Activated T-cell treated with anti-CD3 and anti-CD28 coated beads, Interleukin-2, amount 50 U/mL, for 4 hours (primary cell): ENCODE results near the gene CACNA1D. TPM values are rescaled to one million over a fixed set of nuclear protein-coding genes. Genes with fewer than 3 reads are reported as not detected.

Experiments used
- ATAC-seq, 2 donors: fragments of 200-7000 bp; cut with Tn5 transposase; one replicate each; pipeline ENCODE4 v1.10.0; 2021
- DNase-seq: peaks from one replicate; pipeline ENCODE4 v3.0.0-alpha.2; 2020
- H3K27me3 Mint-ChIP-seq: one replicate; pipeline ENCODE4 v1.8.0; 2021; ENCODE audit warnings: low read depth, mixed read lengths
- H3K36me3 Mint-ChIP-seq: one replicate; pipeline ENCODE4 v1.8.0; 2022; ENCODE audit warnings: mixed read lengths; ENCODE audit not compliant: insufficient read depth
- H3K4me1 Mint-ChIP-seq: one replicate; pipeline ENCODE4 v1.8.0; 2021; ENCODE audit warnings: low read depth, mixed read lengths
- H3K4me3 Mint-ChIP-seq: one replicate; pipeline ENCODE4 v1.8.0; 2021; ENCODE audit warnings: mild to moderate bottlenecking, moderate library complexity, mixed read lengths
- H3K9me3 Mint-ChIP-seq: one replicate; pipeline ENCODE4 v1.8.0; 2021; ENCODE audit warnings: mixed read lengths
- total RNA-seq, 3 donors: library from RNA; stranded (reverse); gene quantifications; one replicate each; pipeline ENCODE4 v1.2.1, GENCODE V29; 2021

Gene CACNA1D
- total RNA-seq, 3 donors from 2014 or later: 0.18 to 0.52 (median 0.51) TPM

DNA sequence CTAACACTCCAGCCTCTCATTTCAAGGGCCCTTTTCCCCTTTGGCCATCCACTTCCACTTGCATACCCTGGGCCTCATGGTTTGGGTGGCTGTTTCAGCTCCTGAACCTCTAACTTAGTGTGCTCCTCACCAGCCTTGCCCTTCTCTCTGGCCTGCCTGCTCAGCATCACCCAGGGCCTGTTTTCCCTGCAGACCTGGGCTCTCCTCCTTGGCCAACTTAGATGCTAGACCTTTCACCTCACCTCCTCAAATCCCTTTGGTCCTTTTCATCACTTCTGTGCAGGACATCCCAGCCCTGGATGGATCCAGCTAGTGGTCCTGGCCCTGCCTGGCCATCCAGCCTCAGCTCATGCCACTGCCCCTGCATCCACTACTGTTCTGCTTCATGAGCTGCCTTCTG lies 95.4 kb downstream of the CACNA1D start:
- ATAC-seq (no peak), DNase-seq (no peak)
- Mint-ChIP-seq H3K36me3 (no peaks in the 10 kb centered on the region), H3K27me3 (peaks cover 2% of the 10 kb centered on the region), H3K4me1 (no peaks in the 10 kb centered on the region), H3K4me3 (no peak overlapping the region), H3K9me3 (no peaks in the 10 kb centered on the region)

- no peak for DNase-seq
- no peaks in the 10 kb centered on the region for H3K36me3 Mint-ChIP-seq
- no peak for ATAC-seq
- peaks cover 2% of the 10 kb centered on the region for H3K27me3 Mint-ChIP-seq
- no peak overlapping the region for H3K4me3 Mint-ChIP-seq
- no peaks in the 10 kb centered on the region for H3K4me1 Mint-ChIP-seq
- H3K9me3 Mint-ChIP-seq: no peaks in the 10 kb centered on the region
These were observed 96.2 kb downstream of the CACNA1D start for GRCh38 chr3:53590606-53591005.

DNA sequence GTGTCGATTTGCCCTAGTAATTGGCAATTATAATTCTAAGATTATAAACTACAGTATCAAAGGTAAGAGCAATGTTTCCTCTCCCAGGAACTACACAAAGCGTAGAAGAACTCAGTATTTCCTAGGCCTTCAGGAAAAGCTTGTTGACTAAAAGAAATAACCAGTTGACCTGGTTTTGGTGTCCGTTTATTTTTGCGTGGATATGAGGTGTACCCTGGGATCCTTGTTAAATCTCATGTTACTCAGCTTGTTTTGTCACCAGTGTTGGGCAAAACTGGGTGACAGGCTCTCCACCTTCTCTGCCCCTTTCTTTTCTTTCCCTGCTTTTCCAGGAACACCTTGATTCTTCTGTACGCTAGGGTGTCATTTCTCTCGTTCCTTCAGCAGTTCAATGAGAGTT lies 97.2 kb downstream of the CACNA1D start:
- ATAC-seq (no peak), DNase-seq (no peak)
- no peaks in the 10 kb centered on the region for H3K36me3 Mint-ChIP-seq
- no peaks in the 10 kb centered on the region for H3K9me3 Mint-ChIP-seq
- H3K4me3 Mint-ChIP-seq: no peak overlapping the region
- H3K27me3 Mint-ChIP-seq: peaks cover 2% of the 10 kb centered on the region
- no peaks in the 10 kb centered on the region for H3K4me1 Mint-ChIP-seq

- H3K9me3 Mint-ChIP-seq: no peaks in the 10 kb centered on the region
- DNase-seq (no peak), ATAC-seq (no peak)
- H3K4me3 Mint-ChIP-seq: no peak overlapping the region
- no peaks in the 10 kb centered on the region for H3K36me3 Mint-ChIP-seq
- H3K4me1 Mint-ChIP-seq: peaks cover 3% of the 10 kb centered on the region
- peaks cover 2% of the 10 kb centered on the region for H3K27me3 Mint-ChIP-seq
These were observed 98.5 kb downstream of the CACNA1D start for GRCh38 chr3:53592862-53593261.

DNA sequence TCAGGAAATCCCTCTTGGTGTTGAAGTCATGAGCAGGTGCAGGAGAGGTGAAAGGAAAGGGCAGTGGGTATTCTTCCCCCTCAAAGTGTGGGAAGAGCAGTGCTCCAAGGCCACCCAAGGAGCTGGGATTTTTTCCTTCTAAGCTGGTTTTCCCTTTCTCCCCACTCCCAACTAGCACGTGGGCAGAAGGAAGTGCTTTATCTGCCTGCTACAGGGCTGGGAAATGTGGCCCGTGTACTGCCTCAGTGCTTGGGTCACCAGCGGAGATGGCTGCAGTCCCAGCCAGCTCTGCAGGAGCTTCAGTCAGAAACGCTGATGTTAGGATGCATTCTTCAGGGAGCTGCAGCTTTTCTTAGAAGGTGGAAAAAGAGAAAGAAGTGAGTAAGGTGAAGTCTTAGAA lies 99.2 kb downstream of the CACNA1D start:
- peaks cover 2% of the 10 kb centered on the region for H3K27me3 Mint-ChIP-seq
- H3K4me3 Mint-ChIP-seq: no peak overlapping the region
- H3K36me3 Mint-ChIP-seq: no peaks in the 10 kb centered on the region
- peaks cover 4% of the 10 kb centered on the region for H3K4me1 Mint-ChIP-seq
- DNase-seq (no peak), ATAC-seq (no peak)
- H3K9me3 Mint-ChIP-seq: no peaks in the 10 kb centered on the region

- H3K9me3 Mint-ChIP-seq: no peaks in the 10 kb centered on the region
- H3K27me3 Mint-ChIP-seq: peaks cover 2% of the 10 kb centered on the region
- ATAC-seq (no peak), DNase-seq (no peak)
- no peak overlapping the region for H3K4me3 Mint-ChIP-seq
- H3K36me3 Mint-ChIP-seq: no peaks in the 10 kb centered on the region
- peaks cover 4% of the 10 kb centered on the region for H3K4me1 Mint-ChIP-seq
These were observed 99.9 kb downstream of the CACNA1D start for GRCh38 chr3:53594276-53594675.

- H3K36me3 Mint-ChIP-seq: no peaks in the 10 kb centered on the region
These were observed 101.2 kb downstream of the CACNA1D start for GRCh38 chr3:53595660-53596059.

DNA sequence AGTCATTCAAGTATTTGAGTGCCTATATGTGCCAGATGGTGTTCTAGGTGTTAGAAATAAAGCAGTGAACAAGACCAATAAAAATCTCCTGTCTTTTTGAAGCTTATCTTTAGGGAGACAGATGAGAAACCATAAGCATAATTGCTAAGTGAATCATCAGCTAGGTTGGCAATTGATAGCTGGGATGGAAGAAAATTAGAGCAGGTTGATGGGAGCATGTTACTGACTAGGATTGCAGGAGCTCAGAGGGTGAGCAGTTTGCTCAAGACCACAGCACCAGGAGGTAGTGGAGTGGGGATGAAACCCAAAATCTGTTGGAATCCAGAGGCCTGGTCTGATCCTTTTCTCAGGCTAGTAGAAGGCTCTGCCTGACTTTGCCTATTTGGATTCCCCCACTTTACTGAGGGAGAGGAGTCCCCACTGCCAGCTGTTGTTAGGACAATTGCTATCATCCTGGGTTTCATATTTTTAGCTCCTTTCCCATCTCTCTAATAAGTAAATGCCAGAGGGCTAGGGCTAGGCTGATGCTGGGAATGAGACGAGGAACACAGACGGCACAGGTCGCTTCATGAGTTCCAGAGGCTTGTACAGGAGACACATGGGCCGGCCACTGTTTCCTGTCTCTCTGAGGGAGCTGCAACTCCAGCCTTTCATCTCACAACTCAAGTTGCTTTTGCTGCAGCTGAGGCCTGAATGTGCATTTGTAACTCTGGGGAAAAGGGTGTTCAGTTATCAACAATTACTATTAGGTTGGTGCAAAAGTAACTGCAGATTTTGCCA lies 102.9 kb downstream of the CACNA1D start:
- H3K27me3 Mint-ChIP-seq: no peaks in the 10 kb centered on the region
- no peaks in the 10 kb centered on the region for H3K36me3 Mint-ChIP-seq
- no peaks in the 10 kb centered on the region for H3K9me3 Mint-ChIP-seq
- no peak for DNase-seq
- peaks cover 4% of the 10 kb centered on the region for H3K4me1 Mint-ChIP-seq
- ATAC-seq: no peak
- no peak overlapping the region for H3K4me3 Mint-ChIP-seq

More at GRCh38 chr3:53595660-53596059, 101.2 kb downstream of the CACNA1D start:
- ATAC-seq (no peak), DNase-seq (no peak)
- Mint-ChIP-seq H3K27me3 (peaks cover 2% of the 10 kb centered on the region), H3K4me3 (no peak overlapping the region), H3K9me3 (no peaks in the 10 kb centered on the region), H3K4me1 (peaks cover 4% of the 10 kb centered on the region)

DNA sequence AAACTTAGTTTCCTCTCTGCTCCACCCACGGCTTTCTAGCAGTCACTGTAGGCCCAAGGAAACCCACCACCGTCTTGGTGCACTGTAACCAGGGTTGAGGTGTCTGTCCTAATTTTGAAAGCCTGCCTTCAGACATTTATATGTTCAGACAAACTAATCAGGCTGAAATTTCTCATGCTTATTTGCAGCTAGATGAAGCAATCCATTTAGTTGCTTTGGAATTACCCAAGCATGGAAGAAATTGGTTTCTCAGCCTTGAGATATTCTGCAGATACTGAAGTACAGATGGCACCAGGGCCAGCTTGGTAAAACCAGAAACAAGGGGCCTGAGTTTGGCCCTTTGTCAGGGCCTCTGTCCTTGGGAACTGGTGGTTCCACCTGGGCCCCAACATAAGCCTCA lies 105.4 kb downstream of the CACNA1D start:
- no peak overlapping the region for H3K4me3 Mint-ChIP-seq
- DNase-seq (no peak), ATAC-seq (no peak)
- no peaks in the 10 kb centered on the region for H3K9me3 Mint-ChIP-seq
- no peaks in the 10 kb centered on the region for H3K36me3 Mint-ChIP-seq
- peaks cover 4% of the 10 kb centered on the region for H3K4me1 Mint-ChIP-seq
- H3K27me3 Mint-ChIP-seq: no peaks in the 10 kb centered on the region

DNA sequence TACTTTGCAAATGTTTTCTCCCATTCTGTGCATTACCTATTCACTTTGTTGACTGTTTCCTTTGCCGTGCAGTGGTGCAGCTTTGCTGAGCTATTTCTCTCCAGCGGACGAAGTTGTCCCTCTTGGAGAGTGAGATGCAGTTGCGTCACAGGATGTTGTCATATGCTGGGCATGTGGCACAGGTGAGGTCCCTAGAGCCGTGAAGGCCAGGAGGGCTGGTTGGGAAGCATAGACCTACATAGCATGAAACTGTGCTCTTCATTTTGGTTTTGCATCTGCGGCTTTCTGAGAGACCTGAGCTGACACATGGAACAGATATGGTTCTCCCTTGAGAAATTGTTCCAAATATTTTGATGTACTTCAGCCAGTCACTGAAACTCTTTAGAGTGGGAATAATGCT lies 108.5 kb downstream of the CACNA1D start:
- no peak for ATAC-seq

GRCh38 chr3:53604232-53604631 lies 109.8 kb downstream of the CACNA1D start:
- Mint-ChIP-seq H3K4me3 (no peak overlapping the region), H3K4me1 (no peaks in the 10 kb centered on the region), H3K36me3 (no peaks in the 10 kb centered on the region), H3K9me3 (peaks cover 10% of the 10 kb centered on the region), H3K27me3 (peaks cover 7% of the 10 kb centered on the region)
- ATAC-seq: no peak
- no peak for DNase-seq

More for the DNA sequence above, 108.5 kb downstream of the CACNA1D start:
- Mint-ChIP-seq H3K27me3 (peaks cover 1% of the 10 kb centered on the region), H3K4me1 (peaks cover under 1% of the 10 kb centered on the region), H3K9me3 (peaks cover 7% of the 10 kb centered on the region), H3K36me3 (no peaks in the 10 kb centered on the region), H3K4me3 (no peak overlapping the region)
- DNase-seq: no peak

DNA sequence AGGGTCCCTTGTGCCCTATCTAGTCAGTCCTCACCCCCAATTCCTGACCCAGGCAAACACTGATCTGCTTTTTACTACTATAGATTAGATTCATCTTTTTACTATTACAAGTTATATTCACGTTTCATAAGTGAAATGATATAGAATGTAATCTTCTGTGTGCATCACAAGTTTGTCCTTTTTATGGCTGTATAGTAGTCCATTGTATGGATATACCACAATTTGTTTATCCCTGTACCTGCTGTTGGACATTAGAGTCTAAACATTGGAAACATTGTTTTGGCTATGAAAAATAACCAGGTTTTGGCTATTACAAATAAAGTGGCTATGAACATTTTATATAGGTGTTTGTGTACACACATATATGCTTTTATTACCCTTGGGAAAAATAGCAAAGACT lies 112.4 kb downstream of the CACNA1D start:
- Mint-ChIP-seq H3K36me3 (no peaks in the 10 kb centered on the region), H3K4me3 (no peak overlapping the region), H3K27me3 (peaks cover 16% of the 10 kb centered on the region), H3K9me3 (peaks cover 10% of the 10 kb centered on the region), H3K4me1 (no peaks in the 10 kb centered on the region)
- ATAC-seq (no peak), DNase-seq (no peak)

DNA sequence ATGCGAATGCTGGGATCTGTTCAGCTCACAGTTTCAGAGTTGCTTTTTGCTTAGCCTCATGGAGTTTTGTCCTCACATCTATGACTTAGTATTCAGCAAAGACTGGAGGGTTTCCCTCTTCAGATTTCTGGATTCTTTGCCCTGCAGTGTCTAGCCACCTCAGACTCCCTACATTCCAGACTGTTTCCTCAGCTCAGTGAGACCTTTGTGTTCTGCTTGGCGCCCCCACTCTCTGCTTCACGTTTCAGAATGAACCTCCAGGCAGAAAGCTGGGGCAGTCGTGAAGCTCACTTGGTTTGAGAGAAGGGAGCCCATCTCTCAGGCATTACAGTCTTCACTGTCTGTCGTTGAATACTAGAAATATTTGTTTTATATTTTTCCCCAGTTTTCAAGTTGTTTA lies 118.1 kb downstream of the CACNA1D start:
- Mint-ChIP-seq H3K9me3 (peaks cover 3% of the 10 kb centered on the region), H3K36me3 (no peaks in the 10 kb centered on the region), H3K4me1 (no peaks in the 10 kb centered on the region), H3K27me3 (peaks cover 20% of the 10 kb centered on the region), H3K4me3 (no peak overlapping the region)
- ATAC-seq: no peak
- no peak for DNase-seq

GRCh38 chr3:53613125-53613524 lies 118.7 kb downstream of the CACNA1D start:
- ATAC-seq: no peak
- H3K4me1 Mint-ChIP-seq: no peaks in the 10 kb centered on the region
- H3K36me3 Mint-ChIP-seq: no peaks in the 10 kb centered on the region
- H3K9me3 Mint-ChIP-seq: peaks cover 3% of the 10 kb centered on the region
- no peak for DNase-seq
- H3K27me3 Mint-ChIP-seq: peaks cover 20% of the 10 kb centered on the region
- no peak overlapping the region for H3K4me3 Mint-ChIP-seq

DNA sequence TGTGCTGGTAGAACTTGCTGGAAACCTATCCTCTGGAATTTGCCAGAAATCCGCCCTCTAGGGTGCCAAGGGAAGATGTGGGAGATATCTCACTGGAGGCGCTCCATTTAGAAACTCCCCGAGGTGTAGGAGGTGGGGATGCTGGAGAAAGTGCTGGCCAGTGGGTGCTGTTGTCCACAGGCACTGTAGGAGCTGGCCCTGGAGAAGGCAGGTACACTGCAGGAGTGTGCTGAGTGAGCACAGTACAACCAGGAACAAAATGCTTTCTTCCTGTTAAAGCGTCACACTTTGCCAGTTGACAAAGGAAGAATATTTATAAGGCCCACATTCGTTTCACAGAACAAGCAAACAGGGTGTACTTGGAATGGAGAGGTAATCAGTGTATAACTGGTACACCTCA lies 119.9 kb downstream of the CACNA1D start:
- no peak for ATAC-seq
- H3K36me3 Mint-ChIP-seq: no peaks in the 10 kb centered on the region
- peaks cover 14% of the 10 kb centered on the region for H3K27me3 Mint-ChIP-seq
- DNase-seq: no peak
- no peaks in the 10 kb centered on the region for H3K4me1 Mint-ChIP-seq
- H3K4me3 Mint-ChIP-seq: no peak overlapping the region
- H3K9me3 Mint-ChIP-seq: no peaks in the 10 kb centered on the region
